ENCODE measurements around the gene TM9SF3.

The TM9SF3 gene

DNA sequence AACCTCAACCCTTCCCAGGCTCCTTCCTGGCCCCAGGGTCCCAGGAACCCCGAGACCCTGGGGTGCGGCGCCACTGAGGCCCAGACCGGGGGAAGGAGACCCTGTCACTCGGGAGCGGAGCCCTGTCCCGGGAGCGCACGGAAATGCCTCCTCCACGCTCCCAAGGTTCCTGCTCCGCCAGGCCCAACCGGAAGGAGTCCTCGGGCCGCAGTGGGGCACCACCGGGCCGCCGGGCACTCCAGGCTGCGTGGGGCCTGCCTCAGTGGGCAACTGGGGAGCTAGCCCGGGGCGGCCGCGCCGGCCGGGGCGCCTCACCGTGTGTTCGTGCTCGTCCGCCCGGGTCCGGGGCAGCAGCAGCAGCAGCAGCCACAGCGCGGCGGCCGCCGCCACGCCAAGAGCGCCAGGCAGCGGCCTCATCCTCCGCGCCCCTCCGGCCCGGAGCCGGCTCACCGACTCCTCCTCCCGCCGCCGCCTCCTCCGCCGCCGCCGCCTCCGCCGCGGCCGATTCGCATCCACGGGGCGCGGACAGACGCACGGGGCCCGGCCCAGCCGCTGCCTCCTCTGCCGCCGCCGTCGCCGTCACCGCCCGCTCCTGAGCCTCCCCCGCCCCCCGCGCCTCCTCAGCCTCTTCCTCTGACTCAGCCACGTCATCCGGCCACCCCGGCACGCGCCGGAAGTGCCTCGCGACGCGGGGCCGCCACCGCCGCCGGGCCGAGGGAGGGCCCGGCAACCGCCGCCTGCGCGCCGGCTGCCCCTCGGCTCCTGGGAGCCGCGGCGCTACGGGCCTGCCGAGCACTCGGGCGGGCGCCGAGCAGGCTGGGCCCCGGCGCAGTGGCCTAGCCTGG is at the start of gene TM9SF3:
TM9SF3 (minus strand) TSS at position 594 of the 845 bp plus-strand sequence; CDS start at position 417, 177 bp downstream.
- FAIRE-seq: no peak

DNA sequence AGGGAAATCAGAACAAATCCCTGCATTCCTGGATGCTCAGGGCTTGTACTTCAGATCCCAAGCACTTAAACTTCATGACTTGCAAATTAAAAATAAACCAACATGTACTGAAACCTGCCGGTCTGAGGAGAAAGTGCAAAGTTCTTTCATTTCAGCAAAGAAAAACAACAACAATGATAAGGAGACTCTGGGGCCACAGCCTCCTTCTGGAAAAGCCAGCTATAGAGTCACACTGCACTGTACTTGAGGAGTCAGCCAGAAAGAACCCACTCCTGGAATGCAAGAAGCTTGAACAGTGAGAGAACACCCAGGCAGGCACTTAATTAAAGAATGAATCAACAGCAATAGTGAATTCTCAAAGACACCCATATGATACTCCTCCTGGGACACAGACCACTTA is 49.7 kb upstream of the TM9SF3 start:
- no peak for FAIRE-seq

DNA sequence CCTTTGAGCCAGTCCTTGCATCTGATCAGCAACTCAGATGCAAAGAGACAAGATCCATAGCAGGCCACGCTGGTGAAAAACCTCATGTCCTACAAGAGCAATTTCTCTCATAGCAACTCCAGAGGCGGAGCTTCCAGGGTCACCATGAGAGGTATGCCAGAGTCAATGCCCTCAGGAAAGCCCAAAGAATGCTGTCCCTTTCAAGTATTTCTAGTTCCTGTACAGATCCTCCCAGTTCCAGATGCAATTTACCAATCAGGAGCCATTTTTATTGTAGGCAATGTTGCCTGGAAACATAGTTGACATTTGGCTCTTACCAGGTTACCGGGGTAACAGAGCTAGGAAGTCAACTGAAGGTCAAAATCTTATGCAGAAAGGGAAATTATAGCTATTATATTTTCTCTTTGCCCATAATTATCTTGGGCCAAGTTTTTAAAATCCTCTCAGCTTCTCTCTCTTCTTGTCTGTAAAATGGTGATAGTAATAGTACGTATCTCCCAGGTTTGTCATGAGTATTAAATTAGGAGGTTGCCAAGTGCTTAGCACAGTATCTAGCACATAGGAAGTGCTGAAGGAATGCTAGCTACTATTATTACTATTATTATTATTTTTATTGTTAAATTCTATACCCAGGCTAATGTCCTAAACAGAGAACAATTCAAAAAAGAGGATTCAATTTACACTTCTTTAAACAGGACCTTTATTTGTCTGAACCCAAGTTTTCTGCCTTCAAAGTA is 46.3 kb upstream of the TM9SF3 start:
- FAIRE-seq: no peak

GRCh38 chr10:96627292-96627691 is 40.5 kb upstream of the TM9SF3 start:
- no peak for FAIRE-seq

- no peak for FAIRE-seq
Observed at GRCh38 chr10:96626795-96627194, 40.0 kb upstream of the TM9SF3 start.

- FAIRE-seq: no peak
Observed at GRCh38 chr10:96625173-96625572, 38.4 kb upstream of the TM9SF3 start.

DNA sequence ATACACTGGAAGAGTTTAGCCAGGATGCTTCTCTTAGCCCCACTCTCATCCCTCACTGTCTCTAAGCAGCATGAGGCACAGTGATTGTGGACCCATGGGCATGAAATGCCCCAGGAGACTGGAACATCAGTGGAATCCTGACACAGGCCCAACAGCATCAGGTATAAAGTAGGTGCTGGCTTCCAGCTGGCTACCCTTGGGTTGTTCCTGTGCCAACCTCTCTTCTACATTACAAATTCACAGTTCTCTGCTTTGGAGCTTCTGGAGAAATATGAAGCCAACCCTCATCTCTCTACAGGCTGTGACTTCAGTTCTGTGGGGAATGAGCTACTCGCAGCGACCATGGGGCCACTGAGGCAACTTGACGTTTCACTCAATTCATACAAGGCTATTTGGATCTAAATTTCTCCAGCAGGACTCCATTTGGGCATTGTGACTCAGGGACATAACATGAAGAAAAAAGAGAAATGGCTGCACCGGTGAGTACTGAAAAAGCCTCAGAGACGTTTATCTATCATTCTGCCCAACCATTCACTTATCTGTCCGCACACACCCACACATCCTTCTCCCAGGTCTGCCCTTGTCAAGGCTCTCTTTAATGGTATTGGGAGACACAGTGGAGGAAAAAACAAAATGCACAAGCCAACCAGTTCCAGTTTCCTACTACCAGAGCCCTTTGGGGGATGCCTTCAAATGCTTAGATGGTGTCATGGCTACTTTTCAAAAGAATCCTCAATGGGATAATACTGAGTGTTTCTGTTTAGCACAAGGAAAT is 35.4 kb upstream of the TM9SF3 start:
- FAIRE-seq: no peak

DNA sequence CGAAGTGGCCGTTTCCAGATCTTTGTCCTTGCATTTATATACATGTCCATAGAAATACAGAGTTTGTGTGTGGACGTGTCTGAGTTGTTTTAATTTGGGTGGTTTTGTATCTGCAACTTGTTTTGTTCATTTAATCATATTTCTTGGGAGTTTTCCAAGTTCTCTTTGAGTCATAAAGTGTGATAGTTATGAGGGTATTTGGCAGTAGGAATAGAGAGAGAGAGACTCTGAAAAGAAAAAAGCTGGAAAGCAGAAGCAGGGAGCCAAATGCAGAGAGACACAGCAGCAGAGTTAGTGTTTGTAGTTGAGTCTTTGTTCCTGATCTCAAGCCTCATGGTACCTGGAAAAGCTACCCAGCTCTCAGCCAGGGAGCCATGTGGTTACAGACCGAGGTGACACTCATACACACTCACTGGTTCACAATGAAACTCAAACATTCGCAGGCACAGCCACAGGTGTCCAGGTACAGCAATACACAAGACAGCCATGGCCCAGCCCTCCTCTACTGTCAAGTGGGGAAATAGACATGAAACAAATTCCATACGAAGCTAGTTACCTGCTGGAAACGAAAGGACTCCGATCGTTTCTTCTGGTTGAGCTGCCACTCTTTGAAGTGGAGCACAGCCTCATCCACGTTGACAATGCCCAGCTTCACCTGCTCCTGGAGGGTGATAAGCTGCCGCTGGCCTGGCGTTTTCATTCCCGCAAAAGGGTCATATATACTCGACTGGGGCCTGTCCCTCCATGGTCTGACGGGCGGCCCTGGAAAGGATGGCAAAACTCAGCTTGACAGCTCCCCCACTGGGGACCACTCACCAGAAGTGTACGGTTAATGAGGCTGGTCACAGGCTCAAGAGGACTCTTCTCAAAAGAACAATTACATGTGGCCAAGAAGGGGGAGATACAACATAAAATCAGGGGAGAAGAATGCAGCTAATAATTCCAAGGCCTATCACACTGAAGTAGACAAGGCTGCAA is 33.3 kb upstream of the TM9SF3 start:
- no peak for FAIRE-seq

GRCh38 chr10:96619120-96619519 is 32.3 kb upstream of the TM9SF3 start:
- FAIRE-seq: no peak

DNA sequence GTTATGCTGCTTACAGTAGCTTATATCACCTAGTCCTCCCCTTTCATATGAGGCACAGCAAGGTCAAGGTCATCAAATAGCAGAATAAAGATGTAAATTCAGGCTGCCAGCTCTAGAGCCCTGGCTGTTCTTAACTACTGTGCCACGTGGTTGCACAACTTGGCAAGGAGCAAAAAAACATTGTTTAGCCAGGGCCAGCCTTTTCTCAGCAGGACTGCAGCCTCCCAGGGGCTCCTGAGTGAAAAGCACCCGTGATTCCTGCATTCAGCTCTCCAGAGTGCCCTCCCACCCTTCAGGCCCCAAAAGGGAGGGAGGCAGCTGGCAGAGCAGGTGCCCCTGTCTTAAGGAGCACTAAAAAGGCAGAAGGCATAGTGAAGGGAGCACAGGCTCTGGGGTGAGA is 31.8 kb upstream of the TM9SF3 start:
- FAIRE-seq: no peak

DNA sequence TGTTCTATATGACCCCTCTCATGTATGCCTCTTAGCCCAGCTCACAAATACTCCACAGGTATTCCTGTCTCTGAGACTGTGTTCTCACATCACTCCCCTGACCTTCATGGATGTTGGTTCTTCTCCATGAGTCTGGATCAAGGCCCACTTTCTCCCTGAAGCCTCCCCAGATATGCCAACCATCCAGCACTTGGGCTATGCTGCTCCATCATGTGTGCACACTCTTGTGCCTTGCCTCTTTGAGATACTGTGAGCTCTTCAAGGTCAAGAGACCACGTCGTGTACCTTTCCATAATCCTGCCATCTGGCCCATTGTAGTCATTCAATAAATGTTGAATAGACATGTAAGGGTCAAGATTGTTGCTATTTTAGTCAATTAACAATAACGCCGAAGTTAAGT is 30.1 kb upstream of the TM9SF3 start:
- no peak for FAIRE-seq

GRCh38 chr10:96614515-96614914 is 27.7 kb upstream of the TM9SF3 start:
- no peak for FAIRE-seq

DNA sequence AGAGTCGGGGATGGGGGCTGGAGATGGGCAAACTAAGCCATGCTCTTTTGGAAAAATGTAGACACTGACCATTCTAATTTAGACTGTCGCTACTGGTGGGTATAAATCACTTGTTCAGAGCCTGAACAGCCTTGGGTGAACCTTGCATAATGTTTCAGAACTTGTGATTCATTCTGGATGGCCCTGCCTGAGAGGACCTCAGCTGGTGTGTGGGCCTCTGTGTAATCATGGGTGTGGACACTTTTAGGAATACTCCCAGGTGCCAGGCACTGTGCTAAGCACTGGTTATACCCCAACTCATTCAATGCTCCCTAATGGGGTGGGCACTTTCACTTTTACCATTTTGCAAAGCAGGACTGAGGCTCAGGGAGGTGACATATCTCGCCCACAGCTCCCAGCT is 26.8 kb upstream of the TM9SF3 start:
- no peak for FAIRE-seq

DNA sequence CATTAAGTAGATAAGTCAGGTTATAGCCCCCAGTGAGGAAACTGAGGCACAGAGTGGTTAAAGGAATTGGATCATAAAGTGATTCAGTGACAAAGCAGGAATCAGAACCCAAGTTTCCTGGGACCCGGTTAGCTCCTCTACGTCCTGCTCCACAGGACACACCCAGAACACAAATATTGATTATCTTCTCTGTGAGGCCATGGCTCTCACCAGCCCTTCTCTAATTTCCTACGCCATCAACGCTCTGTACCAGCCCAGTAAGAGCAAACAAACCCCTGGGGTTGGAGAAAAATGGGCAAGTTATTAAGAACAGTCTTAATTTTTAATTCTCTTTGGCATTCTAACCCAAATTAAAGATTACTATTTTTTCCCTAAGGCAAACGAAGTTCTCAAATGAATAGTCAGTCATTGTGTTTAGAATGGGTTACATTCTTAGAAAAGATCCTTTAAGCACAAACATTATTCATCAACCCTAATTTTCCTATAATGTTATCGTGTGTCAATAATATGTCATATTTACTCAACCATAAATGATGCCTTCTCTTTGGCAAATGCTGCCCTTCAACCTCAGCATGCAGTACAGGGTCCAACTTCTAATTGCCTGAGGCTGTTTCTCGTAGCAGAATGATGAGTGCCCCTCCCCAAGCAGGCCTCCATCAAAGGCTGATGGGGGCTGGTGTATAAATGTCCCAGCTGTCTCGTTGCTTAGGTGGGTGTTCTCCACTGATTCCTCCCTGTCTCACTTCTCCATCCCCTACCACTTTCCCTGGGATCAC is 25.4 kb upstream of the TM9SF3 start:
- no peak for FAIRE-seq

GRCh38 chr10:96610817-96611216 is 24.0 kb upstream of the TM9SF3 start:
- FAIRE-seq: no peak

GRCh38 chr10:96609510-96609909 is 22.7 kb upstream of the TM9SF3 start:
- no peak for FAIRE-seq

DNA sequence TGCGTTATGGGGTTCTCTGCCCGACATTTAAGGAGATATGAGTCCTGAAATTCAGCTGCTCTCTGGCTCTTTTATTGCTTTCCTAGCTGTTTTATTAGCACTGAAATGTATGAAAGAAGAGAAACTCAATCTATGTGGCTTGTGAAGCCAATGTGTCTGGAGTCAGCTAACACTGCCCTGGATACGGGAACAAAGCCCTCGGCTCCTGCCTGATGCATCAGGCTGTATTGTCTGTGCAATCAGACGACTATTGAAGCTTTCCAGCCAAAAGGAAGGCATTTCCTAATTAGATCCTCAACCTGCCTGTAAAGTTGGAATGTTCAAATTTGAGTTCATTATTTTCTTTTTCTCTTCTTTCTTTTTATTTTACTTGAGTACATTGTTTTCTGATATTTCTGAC is 22.0 kb upstream of the TM9SF3 start:
- FAIRE-seq: no peak

GRCh38 chr10:96608262-96608661 is 21.4 kb upstream of the TM9SF3 start:
- no peak for FAIRE-seq

DNA sequence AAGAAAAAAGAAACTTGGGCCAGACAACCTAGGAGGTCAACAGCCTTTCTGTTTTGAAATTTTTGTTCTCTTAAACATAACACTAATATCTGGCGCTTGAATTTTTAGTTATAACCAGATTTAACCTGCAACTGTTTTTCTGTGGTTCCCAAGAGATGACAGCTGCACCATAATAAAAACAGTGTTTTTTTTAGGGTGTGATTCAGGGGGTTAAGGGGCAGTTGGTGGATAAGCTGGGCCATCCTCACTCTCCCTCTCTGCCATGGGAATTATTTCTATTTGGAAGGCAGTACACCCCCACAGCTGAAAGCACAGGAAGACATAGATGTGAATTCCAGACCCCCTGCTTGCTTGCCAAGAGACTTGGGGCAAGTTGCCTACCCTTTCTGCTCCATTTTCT is 20.1 kb upstream of the TM9SF3 start:
- FAIRE-seq: no peak

DNA sequence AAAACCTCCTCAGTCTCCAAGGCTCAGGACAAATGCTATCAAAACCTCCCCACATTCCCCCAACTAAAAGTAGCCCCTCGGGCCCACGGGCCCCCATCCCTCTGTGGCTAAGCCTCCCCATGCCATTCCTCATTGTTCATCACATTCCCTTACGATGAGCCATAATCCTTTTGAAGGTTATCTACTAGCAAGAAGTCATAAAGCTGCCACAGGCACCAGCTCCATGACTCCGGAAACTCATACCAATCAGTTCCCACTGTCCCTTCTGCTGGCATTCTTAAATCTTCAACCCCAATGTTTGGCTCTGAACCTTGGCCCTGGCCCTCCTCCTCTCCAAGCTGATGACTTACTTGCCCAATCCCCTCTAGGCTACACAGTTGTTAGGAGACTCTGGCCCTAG is 19.4 kb upstream of the TM9SF3 start:
- no peak for FAIRE-seq

DNA sequence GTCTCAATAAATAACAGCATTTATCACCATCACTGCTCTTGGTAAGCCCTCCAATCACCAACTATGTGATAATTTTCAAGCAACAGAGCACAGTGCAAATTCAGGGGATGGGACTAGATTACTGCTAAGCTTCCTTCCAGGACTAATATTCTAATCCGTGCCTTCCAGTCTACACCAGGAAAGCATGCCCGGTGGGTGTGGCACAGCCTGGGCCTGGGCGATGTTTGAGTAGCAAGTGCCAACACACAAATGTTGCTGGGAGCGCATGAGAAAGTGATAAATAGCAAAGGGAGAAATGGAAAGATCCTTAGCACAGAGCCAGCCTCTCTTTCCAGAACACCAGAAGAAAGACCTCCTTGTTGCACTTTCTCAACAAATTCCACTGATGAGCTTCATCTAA is 13.5 kb upstream of the TM9SF3 start:
- no peak for FAIRE-seq

DNA sequence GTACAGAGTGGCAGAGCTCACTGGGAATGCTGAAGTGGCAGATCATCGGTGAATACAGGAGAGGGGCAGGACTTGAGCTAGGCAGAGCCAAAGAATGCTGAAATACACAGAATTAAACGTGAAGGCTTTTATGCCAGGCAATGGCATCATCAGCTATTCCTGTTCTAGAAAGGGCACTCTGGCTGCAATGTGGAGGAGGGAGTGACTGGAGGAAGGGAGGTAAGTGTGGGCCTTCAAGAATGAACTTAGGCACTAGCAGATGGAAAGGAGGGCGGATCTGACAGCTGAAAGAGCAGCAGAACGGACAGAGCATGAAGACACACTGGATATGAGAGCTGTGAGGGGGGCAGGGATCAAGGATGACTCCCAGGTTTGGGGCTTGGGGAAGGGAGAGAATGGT is 12.0 kb upstream of the TM9SF3 start:
- FAIRE-seq: no peak

Data from A204.1 (cell line).